Stimulated activated naive CD8-positive, alpha-beta T cell treated with anti-CD3 and anti-CD28 coated beads, Interleukin-15, amount 100 ng/mL, for 72 hours (primary cell): Measurements from ENCODE around the gene UBL4A.

Experiments
- ATAC-seq: fragments of 150-1000 bp; cut with Tn5 transposase; 2 replicates; pipeline ENCODE4 v1.10.0; 2021; ENCODE audit warnings: mild to moderate bottlenecking, moderate library complexity
- DNase-seq, 2 donors: peaks; one replicate each; pipeline ENCODE4 v3.0.0; 2021 to 2022
- H3K27ac Mint-ChIP-seq, 2 donors: one replicate each; pipeline ENCODE4 v1.8.0; 2022; ENCODE audit warnings: mild to moderate bottlenecking in 2 of 2, mixed read lengths in 2 of 2, moderate library complexity in 2 of 2
- H3K27me3 Mint-ChIP-seq: one replicate; pipeline ENCODE4 v1.8.0; 2022; ENCODE audit warnings: mixed read lengths
- H3K4me1 Mint-ChIP-seq: one replicate; pipeline ENCODE4 v1.8.0; 2022; ENCODE audit warnings: mild to moderate bottlenecking, mixed read lengths
- H3K4me3 Mint-ChIP-seq, 2 donors: one replicate each; pipeline ENCODE4 v1.8.0; 2022; ENCODE audit warnings: mild to moderate bottlenecking in 2 of 2, mixed read lengths in 2 of 2, moderate library complexity in 1 of 2
- H3K9me3 Mint-ChIP-seq, 2 donors: one replicate each; pipeline ENCODE4 v1.8.0; 2022; ENCODE audit warnings: mixed read lengths in 2 of 2

Gene UBL4A

DNA sequence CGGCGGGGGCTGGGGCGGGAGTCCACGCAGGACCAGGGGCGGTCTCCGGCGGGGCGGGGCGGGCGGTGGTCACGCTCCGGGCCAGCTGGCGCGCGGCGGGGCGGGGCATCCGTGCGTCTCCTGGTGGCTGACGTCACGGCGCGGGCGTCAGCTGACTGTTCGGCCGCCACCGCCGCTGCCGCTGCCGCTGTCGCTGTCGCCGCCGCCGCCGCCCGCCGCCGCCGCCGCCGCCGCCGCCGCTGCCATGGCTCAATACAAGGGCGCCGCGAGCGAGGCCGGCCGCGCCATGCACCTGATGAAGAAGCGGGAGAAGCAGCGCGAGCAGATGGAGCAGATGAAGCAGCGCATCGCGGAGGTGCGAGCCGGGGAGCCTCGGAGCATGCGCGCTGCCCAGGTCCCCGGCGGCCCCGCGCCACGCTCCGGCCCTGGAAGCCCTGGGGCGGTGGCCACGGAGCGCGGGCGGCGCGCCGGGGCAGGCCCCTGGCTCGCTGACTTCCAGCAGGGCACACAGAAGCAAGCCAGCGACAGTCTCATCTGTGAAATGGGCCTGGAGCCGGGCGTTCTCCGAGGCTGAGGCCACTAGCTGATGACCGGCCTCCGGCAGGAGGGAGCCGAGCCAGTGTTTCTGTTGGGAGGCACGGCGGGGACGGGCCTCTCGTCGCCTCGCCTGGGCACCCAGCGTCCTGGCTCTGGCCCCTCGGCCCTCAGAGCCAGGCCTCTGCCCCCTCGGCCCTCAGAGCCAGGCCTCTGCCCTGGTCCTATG, 42.2 kb downstream of the UBL4A start, which contains the start of gene FAM50A:
TSS of gene FAM50A (plus strand) at position 150 of the 763 bp plus-strand sequence. CDS start at position 245, 95 bp downstream.
- peak within 1 kb of the TSS; percentile 77 to 79 for H3K4me3 Mint-ChIP-seq
- peaks cover 47% of the 10 kb centered on the region for H3K4me1 Mint-ChIP-seq
- ATAC-seq (peak; percentile 84), DNase-seq (peak; percentile 56 to 58)
- no peaks in the 10 kb centered on the region for H3K27me3 Mint-ChIP-seq
- H3K27ac Mint-ChIP-seq: peak within 1 kb of the TSS; percentile 75 to 80
- H3K9me3 Mint-ChIP-seq: no peaks in the 10 kb centered on the region

DNA sequence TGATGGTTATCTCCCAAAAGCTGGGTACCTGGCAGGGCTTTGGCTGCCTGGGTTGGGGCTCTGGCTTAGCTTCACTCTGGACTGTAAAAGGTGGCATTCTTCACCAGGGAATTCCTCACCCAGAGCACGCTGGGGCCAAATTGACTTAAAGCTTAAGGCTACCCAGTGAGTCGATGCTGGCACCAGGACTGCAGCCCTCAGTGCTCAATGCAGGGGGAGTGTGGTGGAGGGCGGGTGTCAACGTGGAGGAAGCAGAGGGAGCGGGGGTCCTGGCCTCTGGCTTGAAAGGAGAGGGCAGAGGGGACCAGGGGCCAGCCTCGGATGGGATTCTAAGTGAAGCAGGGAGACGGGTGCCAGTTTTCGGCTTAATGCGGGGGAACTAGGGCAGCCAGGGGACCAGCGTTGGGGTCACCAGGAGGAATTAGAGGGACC, 42.9 kb downstream of the UBL4A start:
- Mint-ChIP-seq H3K27me3 (no peaks in the 10 kb centered on the region), H3K9me3 (no peaks in the 10 kb centered on the region), H3K4me1 (peaks cover 52% of the 10 kb centered on the region), H3K27ac (peak overlapping the region in 1 of 2 donors; percentile 75), H3K4me3 (peak overlapping the region; percentile 76 to 79)
- DNase-seq (no peak), ATAC-seq (peak; percentile 15)

DNA sequence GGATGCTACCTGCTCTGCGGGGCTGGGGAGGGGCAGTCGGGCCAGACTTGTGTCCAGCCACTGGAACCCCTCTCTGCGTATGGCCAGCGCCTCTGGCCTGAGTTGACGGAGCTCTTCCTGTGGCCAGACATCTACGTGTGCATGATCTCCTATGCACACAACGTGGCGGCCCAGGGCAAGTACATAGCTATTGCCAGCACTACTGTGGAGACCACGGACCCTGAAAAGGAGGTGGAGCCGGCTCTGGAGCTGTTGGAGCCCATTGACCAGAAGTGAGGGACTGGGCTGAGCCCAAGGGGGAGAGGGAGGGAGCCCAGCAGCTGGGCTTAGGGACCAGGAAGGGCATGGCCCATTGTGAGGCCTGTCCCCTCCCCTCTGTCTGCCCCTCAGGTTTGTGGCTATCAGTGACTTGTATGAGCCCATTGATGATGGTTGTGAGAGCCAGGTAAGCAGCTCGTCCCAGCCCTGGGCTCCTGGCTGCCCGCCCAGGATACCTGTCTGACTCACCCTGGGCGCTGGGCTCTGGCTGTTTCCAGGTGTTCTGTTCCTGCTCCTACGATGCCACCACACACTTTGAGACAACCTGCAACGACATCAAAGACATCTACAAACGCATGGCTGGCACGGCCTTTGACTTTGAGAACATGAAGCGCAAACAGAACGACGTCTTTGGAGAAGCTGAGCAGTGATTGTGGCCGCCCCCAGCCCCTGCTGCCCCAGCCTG, 44.3 kb downstream of the UBL4A start:
- H3K27me3 Mint-ChIP-seq: no peaks in the 10 kb centered on the region
- no peak overlapping the region for H3K27ac Mint-ChIP-seq

DNA sequence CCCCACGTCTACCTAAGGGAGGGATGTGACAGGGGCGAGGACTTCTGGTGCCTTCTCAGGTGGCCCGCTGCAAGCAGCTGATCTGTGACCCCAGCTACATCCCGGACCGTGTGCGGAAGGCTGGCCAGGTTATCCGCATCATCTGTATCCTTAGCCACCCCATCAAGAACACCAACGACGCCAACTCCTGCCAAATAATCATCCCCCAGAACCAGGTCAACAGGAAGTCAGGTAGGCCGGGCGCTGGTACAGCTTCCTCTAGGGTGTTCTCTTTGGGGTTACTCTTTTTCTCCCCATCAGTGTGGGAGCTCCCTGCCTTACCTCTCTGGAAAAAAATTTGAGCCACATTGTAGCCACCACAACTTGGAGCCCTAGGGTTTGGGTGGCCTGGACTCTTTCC, 44.9 kb downstream of the UBL4A start:
- H3K27me3 Mint-ChIP-seq: no peaks in the 10 kb centered on the region
- H3K9me3 Mint-ChIP-seq: no peaks in the 10 kb centered on the region
- H3K4me1 Mint-ChIP-seq: peaks cover 50% of the 10 kb centered on the region
- no peak overlapping the region for H3K27ac Mint-ChIP-seq
- ATAC-seq (no peak), DNase-seq (no peak)
- no peak overlapping the region for H3K4me3 Mint-ChIP-seq

More for the DNA sequence above, 44.3 kb downstream of the UBL4A start:
- no peak for DNase-seq
- Mint-ChIP-seq H3K4me3 (no peak overlapping the region), H3K9me3 (no peaks in the 10 kb centered on the region), H3K4me1 (peaks cover 56% of the 10 kb centered on the region)
- no peak for ATAC-seq

DNA sequence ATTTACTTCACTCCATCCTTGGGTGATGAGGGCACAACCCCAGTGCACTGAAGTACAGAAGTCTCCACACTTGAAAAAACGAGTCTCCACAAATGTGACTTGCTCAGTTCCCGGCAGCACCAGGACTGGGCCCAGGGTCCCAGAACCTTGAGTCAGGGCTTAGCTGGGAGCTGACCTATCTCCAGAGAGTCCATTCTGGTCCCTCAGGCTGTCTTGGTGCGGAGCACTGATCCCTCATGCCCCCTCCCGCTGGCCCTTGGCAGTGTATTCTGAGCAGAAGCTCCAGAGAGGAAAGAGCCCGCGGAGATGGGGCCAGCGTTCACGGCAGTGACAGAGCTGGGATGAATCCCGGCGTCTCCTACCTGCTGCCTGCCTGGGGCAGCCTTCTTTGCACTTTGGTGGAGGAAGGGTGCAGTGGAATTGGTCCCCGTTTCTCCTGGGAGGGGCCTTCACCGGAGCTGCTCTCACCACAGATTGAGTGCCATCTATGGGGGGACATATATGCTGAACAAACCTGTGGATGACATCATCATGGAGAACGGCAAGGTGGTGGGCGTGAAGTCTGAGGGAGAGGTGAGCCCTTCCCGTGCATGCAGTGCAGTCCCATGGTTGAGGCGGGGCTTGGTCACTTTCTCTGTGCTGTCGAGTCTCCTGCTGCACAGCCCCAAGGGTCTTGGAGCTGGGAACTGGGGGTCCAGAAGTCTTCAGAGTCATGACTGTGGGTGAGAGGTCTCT, 45.6 kb downstream of the UBL4A start:
- ATAC-seq: no peak

DNA sequence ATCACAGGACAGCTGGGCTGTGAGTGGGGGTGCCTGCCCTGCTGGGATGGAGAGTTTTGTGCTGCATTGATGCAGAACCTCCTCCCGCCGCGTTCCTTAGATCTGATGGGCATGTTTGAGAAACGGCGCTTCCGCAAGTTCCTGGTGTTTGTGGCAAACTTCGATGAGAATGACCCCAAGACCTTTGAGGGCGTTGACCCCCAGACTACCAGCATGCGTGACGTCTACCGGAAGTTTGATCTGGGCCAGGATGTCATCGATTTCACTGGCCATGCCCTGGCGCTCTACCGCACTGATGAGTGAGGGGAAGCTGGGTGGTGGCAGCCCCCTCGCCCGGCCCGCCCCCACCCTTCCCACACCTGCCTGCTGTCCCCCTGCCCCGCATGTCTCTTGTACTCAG, 46.6 kb downstream of the UBL4A start:
- Mint-ChIP-seq H3K4me3 (no peak overlapping the region), H3K27ac (no peak overlapping the region), H3K27me3 (no peaks in the 10 kb centered on the region), H3K4me1 (peaks cover 53% of the 10 kb centered on the region), H3K9me3 (no peaks in the 10 kb centered on the region)
- DNase-seq (no peak), ATAC-seq (no peak)

More for the DNA sequence above, 45.6 kb downstream of the UBL4A start:
- no peak for DNase-seq
- Mint-ChIP-seq H3K27ac (no peak overlapping the region), H3K4me3 (no peak overlapping the region), H3K4me1 (peaks cover 50% of the 10 kb centered on the region), H3K9me3 (no peaks in the 10 kb centered on the region), H3K27me3 (no peaks in the 10 kb centered on the region)

DNA sequence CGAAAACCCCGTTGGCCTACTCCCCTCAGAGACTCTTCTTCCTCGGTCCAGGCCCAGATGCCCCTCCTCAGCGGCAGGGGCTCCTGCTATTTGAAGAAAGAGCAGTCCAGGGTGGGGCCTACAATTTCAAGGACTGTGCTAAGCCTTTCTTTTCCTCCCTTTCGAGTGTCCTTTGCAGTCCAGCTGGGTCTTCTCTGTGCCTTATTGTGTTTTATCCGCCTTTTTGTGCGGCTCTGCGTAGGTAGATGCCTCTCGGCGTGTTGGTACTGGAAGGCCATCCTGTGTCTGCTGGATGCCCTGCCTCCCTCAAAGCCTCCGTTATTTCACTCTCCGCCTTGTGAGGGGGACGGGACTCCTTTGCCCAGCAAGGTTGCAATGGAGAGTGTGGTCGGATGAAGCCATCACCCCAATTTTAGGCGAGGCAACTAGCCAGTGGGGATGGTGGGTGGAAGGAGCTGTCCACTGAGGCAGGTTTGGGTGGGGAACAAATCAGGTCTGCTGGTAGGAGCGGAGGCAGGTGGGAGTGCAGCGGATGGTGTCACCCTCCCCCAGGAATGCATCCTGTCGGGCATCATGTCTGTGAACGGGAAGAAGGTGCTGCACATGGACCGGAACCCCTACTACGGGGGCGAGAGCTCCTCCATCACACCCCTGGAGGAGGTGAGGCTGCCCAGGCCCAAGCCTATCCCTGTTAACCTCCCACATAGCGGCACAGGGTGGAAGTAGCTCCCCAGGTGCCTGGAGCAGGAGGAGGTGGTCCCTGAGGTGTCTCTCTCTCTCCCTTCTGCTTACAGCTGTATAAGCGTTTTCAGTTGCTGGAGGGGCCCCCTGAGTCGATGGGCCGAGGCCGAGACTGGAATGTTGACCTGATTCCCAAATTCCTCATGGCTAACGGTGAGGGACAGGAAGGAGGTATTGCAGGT, 48.2 kb downstream of the UBL4A start:
- H3K4me3 Mint-ChIP-seq: peak overlapping the region; percentile 86 to 89
- H3K27me3 Mint-ChIP-seq: no peaks in the 10 kb centered on the region
- no peak for DNase-seq
- no peak for ATAC-seq
- H3K27ac Mint-ChIP-seq: peak overlapping the region in 1 of 2 donors; percentile 89
- H3K9me3 Mint-ChIP-seq: no peaks in the 10 kb centered on the region
- H3K4me1 Mint-ChIP-seq: peaks cover 53% of the 10 kb centered on the region

DNA sequence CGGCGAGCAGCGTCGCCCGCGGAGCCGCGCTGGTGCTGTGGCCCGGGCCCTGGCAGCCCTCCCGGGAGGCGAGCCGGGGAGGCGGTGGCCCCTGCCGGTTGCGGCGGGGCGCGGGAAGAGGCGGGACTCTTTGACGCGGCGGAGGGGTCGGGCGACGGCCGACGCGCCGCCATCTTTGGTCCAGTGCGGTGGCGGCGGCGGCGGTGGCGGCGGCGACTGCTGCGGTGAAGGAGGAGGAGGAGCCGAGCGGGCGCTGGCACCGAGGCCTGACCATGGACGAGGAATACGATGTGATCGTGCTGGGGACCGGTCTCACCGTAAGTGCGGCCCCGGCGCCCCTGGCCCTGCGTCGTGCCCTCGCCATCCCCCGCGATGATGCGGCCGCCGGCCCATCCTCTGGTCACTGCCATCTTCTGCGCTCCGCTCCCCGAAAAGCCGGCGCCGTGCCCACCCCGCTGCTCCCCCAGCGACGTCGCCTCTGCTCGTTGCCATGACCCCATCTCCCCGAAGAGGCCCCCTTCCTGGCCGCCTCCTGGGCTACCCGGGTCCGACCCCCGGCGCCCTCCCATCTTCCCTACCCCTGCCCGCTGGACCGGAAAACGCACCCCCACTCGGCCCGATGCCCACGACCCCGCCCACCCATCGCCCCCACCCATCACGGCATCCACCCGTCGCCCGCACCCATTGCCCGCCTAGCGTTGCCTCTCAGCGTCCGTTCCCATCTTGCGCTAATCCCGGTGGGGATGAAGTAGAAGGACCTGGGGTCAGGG, 49.2 kb downstream of the UBL4A start, which contains the start of gene GDI1:
TSS of gene GDI1 (plus strand) at position 172 of the 770 bp plus-strand sequence. CDS start at position 273, 101 bp downstream.
- Mint-ChIP-seq H3K9me3 (no peaks in the 10 kb centered on the region), H3K4me1 (peaks cover 50% of the 10 kb centered on the region), H3K27me3 (no peaks in the 10 kb centered on the region), H3K27ac (peak within 1 kb of the TSS; percentile 92 to 96), H3K4me3 (peak within 1 kb of the TSS; percentile 86 to 91)
- ATAC-seq: peak; percentile 47
- peak; percentile 57 for DNase-seq

DNA sequence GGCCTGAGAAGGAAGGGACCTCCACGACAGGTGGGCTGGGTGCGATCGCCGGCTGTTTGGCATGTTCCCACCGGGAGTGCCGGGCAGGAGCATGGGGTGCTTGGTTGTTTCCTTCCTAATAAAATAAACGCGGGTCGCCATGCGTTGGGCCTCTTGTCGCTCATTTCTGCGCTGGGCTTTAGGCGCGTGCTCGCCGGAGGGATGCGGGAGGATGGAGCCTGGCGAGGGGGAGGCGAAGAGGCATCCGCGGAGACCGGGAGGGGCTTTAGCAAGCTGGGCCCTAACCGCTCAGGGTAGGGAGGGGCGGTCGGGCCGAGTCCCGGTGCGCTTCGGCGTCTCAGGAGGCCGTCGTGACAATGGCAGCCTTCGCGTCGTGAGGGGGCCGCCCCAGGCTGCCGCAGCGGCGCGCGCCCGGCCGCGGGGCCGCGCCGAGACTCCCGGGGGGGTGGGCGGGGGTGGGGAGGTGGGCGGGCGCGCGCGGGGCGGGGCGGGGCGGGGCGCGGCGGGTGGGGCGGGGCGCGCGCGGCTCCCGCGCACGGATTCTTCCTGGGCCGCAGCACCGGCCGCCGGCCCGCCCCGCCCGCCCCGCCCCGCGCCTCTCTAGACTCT, 49.9 kb downstream of the UBL4A start:
- H3K27me3 Mint-ChIP-seq: no peaks in the 10 kb centered on the region
- H3K4me3 Mint-ChIP-seq: peak overlapping the region; percentile 84 to 91
- H3K27ac Mint-ChIP-seq: peak overlapping the region; percentile 86 to 96
- H3K9me3 Mint-ChIP-seq: no peaks in the 10 kb centered on the region
- peaks cover 47% of the 10 kb centered on the region for H3K4me1 Mint-ChIP-seq
- ATAC-seq (peak; percentile 80), DNase-seq (peak; percentile 46 to 53)

DNA sequence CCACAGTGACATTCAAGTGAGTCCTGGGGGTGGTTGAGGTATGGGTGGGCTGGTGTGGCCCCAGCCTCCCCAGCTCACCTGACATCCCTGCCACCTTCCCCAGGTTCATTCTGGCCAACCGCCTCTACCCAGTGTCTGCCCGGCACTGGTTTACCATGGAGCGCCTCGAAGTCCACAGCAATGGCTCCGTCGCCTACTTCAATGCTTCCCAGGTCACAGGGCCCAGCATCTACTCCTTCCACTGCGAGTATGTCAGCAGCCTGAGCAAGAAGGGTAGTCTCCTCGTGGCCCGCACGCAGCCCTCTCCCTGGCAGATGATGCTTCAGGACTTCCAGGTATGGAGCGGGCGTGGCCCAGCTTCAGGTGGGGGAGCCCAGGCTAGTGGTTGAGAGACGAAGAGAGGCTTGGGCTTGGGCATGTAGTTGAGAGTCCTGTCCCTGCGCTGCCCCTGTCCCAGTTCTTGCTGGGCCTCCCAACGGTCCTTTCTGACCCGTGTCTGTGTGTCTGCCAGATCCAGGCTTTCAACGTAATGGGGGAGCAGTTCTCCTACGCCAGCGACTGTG, 51.2 kb downstream of the UBL4A start:
- ATAC-seq: no peak
- H3K4me1 Mint-ChIP-seq: peaks cover 46% of the 10 kb centered on the region
- no peak overlapping the region for H3K4me3 Mint-ChIP-seq
- no peaks in the 10 kb centered on the region for H3K9me3 Mint-ChIP-seq
- no peaks in the 10 kb centered on the region for H3K27me3 Mint-ChIP-seq
- no peak overlapping the region for H3K27ac Mint-ChIP-seq
- DNase-seq: no peak

DNA sequence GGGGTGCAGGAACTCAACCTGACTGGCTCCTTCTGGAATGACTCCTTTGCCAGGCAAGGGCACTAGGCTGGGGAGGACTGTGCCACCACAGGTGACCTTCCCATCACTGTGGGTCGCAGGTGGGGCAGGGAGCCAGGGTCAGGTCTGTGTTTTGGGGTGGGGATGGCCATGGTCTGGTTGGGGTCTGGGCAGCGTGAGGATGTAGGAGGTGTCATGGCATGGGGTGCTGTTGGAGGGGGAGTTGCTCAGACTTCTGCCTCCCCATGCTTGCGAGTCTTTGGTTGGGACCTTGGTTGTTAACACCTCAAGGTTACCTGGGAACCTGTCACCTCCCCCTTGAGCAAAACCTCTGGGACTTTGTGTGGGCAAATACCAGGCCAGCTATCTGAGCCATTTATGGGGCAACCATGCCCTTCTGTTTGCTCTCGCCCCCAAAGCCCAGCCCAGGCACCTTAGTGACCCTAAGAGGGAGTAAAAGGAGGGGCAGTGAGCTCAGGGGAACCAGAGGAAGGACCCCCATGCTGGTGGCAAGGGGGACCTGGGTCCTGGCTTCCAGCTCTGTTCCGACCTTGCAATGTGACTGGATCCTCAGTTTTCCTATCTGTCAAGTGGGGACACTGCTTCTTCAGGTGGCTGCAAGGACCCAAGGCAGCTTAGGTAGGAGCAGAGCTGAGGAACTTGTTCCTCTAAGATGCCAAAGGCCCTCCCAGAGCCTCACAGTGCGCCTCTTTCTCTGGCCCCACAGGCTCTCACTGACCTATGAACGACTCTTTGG, 51.8 kb downstream of the UBL4A start:
- H3K4me1 Mint-ChIP-seq: peaks cover 44% of the 10 kb centered on the region
- no peak for DNase-seq
- no peak overlapping the region for H3K4me3 Mint-ChIP-seq
- H3K27me3 Mint-ChIP-seq: no peaks in the 10 kb centered on the region
- no peak overlapping the region for H3K27ac Mint-ChIP-seq
- no peaks in the 10 kb centered on the region for H3K9me3 Mint-ChIP-seq
- ATAC-seq: no peak
